CD4-positive, alpha-beta T cell treated with Interleukin-4 for 4 hours (primary cell): ENCODE results near the gene CD207.
"Not testable (repeated sequence)": the region's sequence is repeated elsewhere in the genome, so short reads cannot be mapped to it uniquely, and the experiment has no call there.

Experiments
- DNase-seq: peaks from one replicate; pipeline ENCODE4 v3.0.0-alpha.2; 2020

CD207 gene

GRCh38 chr2:70835643-70836042, at the start of gene CD207:
Gene CD207, minus strand, starts transcription at chr2:70835816. Its CDS starts 40 bp downstream, at chr2:70835776.
- no peak for DNase-seq

DNA sequence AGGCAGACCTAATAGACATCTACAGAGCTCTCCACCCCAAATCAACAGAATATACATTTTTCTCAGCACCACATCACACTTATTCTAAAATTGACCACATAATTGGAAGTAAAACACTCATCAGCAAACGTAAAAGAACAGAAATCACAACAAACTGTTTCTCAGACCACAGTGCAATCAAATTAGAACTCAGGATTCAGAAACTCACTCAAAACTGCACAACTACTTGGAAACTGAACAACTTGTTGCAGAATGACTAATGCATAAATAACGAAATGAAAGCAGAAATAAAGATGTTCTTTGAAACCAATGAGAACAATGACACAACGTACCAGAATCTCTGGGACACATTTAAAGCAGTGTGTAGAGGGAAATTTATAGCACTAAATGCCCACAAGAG, 42.9 kb upstream of the CD207 start:
- DNase-seq = not testable (repeated sequence)

GRCh38 chr2:70876138-70876537, 40.5 kb upstream of the CD207 start:
- DNase-seq = not testable (repeated sequence)

DNA sequence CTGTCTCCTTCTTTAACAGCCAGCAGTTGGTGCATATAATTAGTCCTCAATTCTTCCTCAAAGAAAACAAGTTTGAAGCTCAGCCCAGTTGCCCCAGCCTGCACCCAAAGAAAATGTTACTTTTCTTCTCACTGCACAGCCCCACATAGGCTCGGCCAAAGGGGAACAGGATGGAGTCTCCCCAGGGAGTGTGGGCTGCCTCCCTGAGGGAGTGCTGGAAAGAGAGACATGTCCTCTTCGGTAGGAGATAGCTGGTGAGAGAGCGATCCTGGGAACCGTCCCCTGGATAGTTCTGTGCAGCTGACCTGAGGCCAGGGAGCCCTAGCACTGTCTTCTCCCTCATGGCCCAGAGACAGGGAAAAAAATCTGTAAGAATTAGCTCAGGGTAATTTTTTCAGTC, 37.9 kb upstream of the CD207 start:
- no peak for DNase-seq

GRCh38 chr2:70871398-70872211, 36.0 kb upstream of the CD207 start:
- DNase-seq = peak; percentile 67

- DNase-seq = no peak
Observed at GRCh38 chr2:70870790-70871189, 35.2 kb upstream of the CD207 start.

DNA sequence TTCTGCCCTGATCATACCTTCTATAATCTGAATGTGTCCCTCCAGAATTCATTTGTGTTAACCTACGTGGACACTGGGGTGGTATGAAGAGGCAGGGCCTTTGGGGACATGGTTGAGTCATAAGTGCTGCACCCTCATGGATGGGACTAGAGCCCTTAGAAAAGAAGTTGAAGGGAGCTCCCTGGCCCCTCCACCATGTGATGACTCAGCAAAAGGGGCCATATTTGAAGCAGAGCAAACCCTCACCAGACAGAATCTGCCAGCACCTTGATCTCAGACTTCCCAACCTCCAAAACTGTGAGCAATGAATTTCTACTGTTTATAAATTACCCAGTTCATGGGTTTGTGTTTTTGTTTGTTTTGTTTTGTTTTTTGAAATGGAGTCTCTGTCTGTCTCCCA, 33.4 kb upstream of the CD207 start:
- DNase-seq = no peak

DNA sequence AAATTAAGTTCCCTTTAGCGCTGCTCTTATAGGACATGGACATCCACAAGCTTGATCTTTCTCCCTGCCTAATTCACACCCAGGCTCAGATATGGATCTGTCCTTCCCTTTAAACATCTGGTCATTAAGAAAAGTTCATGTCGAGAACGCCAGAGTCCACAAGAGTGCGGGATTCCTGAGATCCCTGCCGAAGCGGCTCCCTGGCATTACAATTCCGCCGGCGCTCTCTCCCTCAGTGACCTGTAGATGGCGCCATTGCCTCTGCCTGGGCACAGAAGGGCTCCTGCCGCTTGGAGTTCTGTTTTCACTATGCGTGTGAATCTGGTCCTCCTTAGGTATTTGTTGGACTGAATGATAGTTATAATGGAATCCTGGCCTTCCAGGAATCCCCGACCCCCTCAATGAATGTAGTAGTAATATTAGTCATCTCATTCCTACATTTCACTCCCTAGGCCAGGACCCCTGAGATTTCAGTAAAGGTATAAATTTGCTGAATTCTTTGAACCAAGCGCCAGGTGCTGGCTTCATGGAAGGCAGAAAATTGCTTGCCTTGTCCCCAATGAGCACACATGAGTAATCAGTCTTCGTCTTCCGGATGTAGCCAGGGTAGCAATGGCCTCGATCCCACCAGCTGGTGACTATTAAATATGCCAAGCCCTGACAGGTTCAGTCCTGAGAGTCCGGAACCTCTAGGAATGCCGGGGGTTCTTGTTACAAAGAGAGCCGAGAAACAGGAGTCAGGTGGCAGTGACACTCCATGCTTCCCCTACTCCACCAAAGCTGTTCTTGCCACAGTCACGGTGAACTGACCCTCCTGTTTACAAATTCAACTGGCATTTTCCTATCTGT, 26.4 kb upstream of the CD207 start:
- DNase-seq = peak; percentile 66

DNA sequence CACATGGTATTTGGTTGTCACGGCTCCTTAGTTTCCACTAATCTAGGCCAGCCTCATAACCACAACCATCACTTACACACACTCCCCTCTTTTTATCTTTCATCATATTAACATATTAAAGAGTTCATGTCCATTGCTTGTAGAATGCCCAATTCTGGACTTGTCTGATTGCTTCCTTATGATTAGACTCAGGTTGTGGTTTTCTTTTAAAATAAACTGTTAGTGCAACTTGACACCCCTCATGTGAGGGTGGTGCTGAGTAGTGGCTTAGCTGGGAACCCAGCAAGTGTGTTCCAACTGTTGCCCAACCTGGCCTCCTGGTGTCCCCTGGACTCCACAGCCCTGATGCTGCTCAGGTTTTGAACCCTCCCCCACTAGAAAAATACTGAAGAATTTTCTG, 20.1 kb upstream of the CD207 start:
- DNase-seq = no peak

GRCh38 chr2:70854411-70854810, 18.8 kb upstream of the CD207 start:
- no peak for DNase-seq

- DNase-seq = no peak
Observed at GRCh38 chr2:70852824-70853223, 17.2 kb upstream of the CD207 start.

DNA sequence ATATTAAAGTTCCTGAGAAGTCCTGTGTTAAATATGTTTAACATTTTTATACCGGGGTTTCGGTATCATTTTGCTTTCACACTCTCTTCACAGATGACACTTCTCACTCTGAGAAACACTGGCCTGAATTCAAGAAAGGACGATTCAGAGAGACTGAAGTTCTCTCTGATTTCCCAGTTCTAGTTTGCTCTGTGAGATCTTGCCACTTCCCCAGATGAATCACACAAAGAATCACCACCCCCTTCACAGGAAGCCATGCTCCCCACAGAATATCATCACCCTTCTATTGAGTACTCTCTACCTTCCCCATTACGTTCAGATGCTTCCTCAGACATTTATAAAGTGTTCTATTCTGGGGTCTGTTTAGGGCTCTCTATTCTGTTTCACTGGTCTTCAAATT, 16.1 kb upstream of the CD207 start:
- DNase-seq = peak; percentile 60

GRCh38 chr2:70850925-70851324, 15.3 kb upstream of the CD207 start:
- no peak for DNase-seq

GRCh38 chr2:70842401-70842800, 6.8 kb upstream of the CD207 start:
- DNase-seq = no peak

- no peak for DNase-seq
Observed at GRCh38 chr2:70837980-70838925, 2.6 kb upstream of the CD207 start.

DNA sequence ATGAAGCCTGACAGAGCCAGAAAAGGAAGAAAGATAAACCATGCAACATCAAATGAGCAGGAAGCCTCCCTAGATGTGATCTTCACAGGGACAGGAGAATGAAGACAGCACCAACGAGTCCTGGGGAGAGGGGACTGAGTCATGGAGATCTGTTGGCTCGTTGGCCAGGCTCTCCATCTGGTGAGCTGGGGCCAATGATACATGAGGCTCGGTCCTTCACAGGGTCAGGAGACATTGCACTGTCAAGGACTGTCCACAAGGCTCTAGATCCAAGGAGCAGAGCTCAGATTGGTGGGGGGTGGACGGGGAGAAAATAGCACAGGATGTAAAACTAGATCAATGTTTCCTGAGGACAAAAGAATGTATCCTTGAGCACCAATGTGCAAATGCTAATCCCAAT, 735 bp downstream of the CD207 start:
- DNase-seq = no peak

- DNase-seq = no peak
Observed at GRCh38 chr2:70834106-70834505, 1.5 kb downstream of the CD207 start.

GRCh38 chr2:70833246-70833645, 2.4 kb downstream of the CD207 start:
- DNase-seq = no peak

GRCh38 chr2:70832386-70832785, 3.2 kb downstream of the CD207 start:
- DNase-seq = no peak

- DNase-seq = no peak
Observed at GRCh38 chr2:70831861-70832260, 3.8 kb downstream of the CD207 start.

GRCh38 chr2:70830366-70830765, 5.2 kb downstream of the CD207 start:
- DNase-seq = no peak

- DNase-seq = no peak
Observed at GRCh38 chr2:70829916-70830315, 5.7 kb downstream of the CD207 start.
